Suprapubic skin (tissue), 3 donors: ENCODE results near the gene FAF2.

ENCODE experiments used
- CTCF ChIP-seq, 2 donors: fragments of 200-600 bp in 1 of 2; fragments of 450-650 bp in 1 of 2; sonication (generic) in 1 of 2; IDR thresholded peaks; one replicate each; pipeline ENCODE4 v1.5.1; 2016 to 2019; ENCODE audit warnings: antibody characterized with exemption in 2 of 2, mild to moderate bottlenecking in 1 of 2, moderate library complexity in 1 of 2
- EP300 ChIP-seq: sonication (generic); formaldehyde crosslinking; IDR thresholded peaks from one replicate; pipeline ENCODE4 v1.6.1; 2017; ENCODE audit warnings: antibody characterized with exemption
- POLR2A ChIP-seq, 2 donors: fragments of 450-650 bp; IDR thresholded peaks; one replicate each; pipeline ENCODE4 v1.6.1; 2017; ENCODE audit warnings: antibody characterized with exemption in 2 of 2, mild to moderate bottlenecking in 2 of 2, moderate library complexity in 2 of 2

- TF ChIP-seq POLR2A (IDR thresholded peaks at IDR 0.05) (peak in 1 of 2 donors; percentile 5), CTCF (IDR thresholded peaks at IDR 0.05) (no peak), EP300 (no peak)
Observed at GRCh38 chr5:176543428-176544182, 95.4 kb downstream of the FAF2 start.
